Activated CD4-positive, CD25-positive, alpha-beta regulatory T cell treated with anti-CD3 and anti-CD28 coated beads, Interleukin-2, amount 50 U/mL, for 16 hours (primary cell): ENCODE data around the gene CXCR1.
"Not testable (repeated sequence)": the region's sequence is repeated elsewhere in the genome, so short reads cannot be mapped to it uniquely, and the experiment has no call there.

ENCODE experiments used
- DNase-seq: peaks from one replicate; pipeline ENCODE4 v3.0.0-alpha.2; 2020; ENCODE audit warnings: low read depth, low spot score

CXCR1 gene

DNA sequence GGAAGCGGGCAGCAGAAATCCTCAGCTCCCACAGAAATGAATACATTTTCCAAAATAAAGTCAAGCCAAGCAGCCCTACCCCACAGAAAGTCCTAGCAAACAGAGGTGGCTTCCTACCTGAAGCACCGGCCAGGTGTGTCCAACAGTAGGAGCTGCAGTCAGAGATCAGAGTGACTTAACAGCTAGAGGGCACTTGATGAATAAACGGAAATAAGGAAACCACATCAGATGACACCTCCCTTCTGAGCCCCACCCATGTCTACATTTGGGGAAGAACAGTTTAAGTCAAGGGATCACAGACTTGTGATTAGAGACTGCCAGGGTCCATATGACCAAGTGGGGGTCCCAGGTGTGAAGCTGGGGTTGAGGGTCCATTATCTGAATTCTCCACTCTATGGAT, at the start of gene CXCR1:
TSS of gene CXCR1 (minus strand) at position 172 of the 400 bp plus-strand sequence. CDS start 1,751 bp downstream, outside the sequence.
- DNase-seq: peak; percentile 15

DNA sequence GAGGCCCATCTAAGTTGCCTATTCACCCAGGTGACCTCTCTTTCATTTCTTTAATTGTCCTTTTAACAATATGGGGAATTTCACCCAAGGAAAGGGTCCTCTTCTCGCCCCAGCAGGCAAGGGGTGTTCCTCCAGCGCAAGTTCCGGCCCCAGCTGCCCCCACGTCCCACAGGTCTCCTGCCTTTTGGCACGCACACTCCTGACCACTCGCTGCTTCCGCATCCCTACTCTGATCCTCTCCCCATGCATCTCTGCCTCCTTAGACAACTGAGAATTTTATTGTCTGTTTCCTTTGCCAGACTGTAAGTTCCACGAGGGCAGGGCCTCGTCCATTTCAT, 49.5 kb upstream of the CXCR1 start:
- DNase-seq: no peak

DNA sequence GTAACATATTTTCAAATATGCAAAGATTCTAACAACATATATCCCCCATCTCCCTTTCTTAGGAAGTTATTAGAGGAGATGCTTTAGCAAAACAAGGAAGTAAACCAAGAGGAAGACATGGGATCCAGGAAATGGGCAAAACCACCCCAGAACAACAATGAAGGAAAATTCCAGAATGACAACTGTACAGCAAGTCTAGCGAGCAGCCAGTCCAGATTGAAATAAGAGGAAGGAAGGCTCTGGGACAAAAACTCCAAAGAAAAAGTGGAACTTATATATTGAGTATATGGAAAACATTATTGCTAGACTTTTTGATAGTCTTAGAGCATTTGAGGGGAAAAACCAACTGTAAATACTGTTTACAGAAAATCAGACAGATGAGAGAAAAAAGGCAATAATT, 47.4 kb upstream of the CXCR1 start:
- no peak for DNase-seq

DNA sequence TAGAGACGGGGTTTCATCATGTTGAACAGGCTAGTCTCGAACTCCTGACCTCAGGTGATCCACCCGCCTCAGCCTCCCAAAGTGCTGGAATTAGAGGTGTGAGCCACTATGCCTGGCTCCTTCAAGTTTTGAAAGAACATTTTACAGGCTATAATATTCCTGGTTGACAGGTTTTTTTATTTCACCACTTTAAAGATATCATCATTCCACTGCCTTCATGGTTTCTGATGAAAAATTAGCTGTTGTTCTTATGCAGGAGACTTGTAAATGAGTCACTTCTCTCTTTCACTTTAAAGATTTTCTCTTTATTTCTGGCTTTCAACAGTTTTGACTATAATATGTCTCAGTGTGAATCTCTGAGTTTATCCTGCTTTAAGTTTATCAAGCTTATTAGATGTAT, 42.3 kb upstream of the CXCR1 start:
- DNase-seq: no peak

DNA sequence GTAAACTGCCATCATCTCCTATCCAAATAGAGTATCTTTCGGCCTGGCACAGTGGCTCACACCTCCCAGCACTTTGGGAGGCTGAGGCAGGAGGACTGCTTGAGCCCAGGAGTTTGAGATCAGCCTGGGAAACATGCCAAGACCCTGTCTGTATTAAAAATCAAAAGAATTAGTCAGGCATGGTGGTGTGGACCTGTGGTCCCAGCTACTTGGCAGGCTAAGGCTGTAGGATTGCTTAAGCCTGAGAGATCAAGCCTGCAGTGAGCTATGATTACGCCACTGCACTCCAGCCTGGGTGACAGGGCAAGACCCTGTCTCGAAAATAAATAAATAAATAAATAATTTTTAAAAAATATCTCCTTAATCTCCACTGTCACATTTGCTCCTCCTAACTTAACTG, 35.5 kb upstream of the CXCR1 start:
- no peak for DNase-seq

DNA sequence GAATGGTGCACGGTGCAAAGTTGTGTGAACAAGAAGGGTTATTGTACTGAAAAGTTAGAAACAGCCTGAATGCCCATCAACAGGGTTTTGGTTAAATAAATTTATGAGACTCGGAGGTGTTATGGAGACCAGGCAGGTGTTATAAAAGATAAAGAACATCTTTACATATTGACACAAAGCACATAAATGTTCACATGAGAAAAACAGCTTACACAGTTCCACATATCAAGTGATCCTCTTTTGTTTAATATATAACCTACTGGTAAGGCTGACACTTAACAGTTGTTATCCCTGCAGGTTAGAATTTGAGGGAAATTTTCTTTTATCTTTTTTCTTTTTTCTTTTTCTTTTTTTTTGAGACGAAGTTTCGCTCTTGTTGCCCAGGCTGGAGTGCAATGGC, 30.2 kb upstream of the CXCR1 start:
- no peak for DNase-seq

DNA sequence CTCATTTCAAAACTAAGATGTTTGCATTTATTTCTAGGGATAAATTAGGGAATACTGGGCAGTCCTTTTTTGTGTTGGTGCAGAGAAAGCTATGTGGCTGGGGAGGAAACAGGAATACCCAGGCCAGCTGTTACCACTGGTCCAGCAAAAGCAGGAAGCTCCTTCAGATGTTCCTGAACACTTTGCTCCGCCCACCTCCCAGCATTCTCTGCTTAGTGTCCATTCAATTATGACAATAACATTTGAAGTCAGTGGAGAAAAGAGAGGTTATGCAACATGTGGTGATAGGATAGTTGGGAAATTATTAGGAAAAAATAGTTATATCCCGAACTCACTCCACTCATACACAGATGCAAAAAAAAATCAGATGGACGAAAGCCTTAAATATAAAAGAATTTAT, 28.1 kb upstream of the CXCR1 start:
- no peak for DNase-seq

DNA sequence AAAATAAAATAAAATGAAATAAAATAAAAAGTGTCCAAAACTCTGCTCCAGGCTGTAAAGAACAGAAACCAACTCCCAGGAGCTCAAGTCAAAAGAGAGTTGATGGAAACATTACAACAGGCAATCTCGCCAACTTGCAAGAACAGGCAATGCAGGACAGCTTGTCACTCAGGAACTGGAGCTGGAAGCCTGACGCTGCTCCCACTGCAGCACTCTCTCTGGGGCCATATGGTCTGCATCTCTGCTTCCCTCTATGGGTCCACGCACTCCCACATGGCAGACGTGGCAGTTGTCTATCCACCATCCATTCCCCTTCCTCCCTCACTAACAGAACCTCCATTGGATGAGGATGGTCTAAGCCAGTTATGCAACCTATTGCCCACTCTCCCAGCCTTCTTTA, 26.9 kb upstream of the CXCR1 start:
- no peak for DNase-seq

DNA sequence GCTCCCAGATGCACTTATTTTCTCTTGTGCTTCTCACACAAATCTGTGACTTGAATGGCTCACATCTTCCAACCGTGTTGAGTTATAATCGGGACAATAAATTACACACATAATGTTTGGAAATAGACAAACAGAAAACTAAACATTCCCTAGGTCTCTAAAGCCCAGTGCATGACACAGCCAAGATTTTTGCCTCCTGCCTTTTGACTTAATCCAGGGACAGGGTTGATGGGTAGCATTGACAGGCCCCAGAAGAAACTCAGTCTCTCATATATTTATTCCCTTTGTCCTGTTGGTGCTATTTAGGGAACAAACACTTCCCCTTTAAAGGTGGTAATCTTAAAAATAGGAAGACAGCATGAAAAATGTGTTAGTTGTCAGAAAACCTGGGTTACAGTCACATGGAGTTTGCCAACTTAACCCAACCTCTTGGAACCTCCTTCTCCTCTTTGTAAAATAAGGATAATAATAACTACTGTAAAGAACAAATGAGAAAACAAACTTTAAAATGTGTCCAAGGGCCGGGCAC, 26.2 kb upstream of the CXCR1 start:
- no peak for DNase-seq

DNA sequence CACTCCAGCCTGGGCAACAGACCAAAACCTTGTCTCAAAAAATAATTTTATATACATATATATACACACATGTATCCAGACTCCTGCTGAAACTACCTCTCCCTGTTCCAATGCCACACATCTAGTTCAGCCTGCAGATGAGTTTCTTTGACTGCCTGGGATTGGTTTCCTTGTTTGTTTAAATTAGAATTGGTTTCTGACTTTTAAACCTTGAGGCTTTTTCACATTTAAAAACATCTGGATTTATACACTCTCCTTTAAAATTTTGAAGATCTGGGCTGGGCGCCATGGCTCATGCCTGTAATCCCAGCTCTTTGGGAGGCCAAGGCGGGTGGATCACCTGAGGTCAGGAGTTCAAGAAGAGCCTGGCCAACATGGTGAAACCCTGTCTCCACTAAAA, 21.8 kb upstream of the CXCR1 start:
- no peak for DNase-seq

DNA sequence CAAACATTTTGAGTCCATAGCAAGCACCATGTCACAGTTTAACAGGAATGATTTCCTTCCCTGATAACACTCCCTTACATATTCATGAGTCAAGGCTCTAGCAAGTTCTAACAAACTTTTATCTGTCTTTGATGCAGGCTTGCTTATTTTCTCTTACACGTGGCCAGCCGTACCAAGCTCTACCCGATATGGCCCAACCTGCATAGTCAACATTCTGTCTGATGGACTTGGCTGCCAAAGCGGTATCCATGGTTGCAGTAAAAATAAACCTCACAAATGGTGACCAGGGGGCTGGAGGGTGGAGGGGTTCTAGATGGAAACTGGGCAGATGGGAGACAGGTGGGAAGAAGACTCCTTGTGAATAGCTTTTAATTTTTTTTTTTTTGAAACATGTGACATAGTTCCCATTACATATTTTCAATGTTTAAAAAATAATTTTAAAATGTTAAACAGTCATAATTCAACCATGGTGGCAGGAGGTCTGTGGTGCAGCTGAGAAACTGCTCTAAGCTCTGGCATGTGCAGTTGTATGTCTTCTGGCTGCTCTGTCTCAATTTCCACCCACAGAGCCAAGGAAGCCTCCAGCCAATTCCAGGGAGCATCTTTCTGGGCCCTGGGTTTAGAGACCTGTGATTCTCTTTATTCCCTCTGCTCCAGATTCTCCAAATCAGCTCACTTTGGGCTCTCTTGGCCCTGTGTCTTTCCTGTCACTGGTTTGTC, 20.7 kb upstream of the CXCR1 start:
- DNase-seq: no peak

DNA sequence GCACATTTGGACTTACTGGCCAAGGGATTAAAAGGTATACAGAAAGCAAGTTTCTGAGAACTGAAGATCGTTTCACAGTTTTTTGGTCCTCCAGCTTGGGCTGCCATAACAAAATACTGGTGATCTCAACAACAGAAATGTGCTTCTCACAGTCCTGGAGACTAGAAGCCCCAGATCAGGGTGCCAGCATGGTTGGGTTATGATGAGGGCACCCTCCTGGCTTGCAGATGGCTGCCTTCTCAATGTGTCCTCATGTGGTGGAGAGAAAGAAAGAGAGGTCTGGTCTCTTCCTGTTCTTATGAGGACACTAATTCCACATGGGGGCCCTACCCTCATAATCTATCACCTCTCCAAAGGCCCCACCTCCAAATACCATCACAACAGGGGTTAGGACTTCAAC, 20.1 kb upstream of the CXCR1 start:
- DNase-seq: no peak

DNA sequence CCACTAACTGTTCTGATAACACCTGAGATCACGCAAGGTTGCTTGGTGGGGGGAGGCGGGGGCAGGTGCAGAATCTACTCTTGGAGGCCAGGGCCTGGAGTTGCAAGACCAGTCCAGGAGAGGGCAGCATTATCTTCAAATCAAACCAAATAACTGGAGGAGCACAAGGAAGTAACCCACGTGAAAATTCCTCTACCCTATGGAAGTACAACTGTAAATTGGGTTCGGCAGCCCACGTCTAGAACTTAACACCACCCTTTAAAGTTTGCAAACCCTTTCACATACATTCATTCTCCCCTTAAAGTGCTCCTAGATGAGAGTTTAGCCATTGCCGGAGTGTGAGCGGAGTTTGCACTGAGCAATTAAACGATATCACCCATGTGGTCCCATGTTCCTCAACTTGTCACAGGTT, 19.6 kb upstream of the CXCR1 start:
- DNase-seq: peak; percentile 37

DNA sequence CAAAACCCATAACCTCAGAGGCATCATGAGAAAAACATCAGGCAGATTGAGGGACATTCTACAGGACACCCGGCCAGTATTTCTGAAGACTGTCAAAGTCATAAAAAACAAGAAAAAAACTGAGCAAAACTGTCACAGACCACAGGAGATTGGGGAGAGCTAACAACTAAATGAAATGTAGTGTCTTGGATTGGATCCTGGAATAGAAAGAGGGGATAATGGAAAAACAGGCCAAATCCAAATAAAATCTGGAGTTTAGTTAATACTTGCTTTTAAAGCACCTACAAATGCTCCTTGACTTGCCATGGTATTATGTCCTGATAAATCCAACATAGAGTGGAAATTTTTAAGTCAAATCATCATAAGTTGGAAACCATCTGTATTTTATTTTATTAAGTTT, 17.6 kb upstream of the CXCR1 start:
- no peak for DNase-seq

DNA sequence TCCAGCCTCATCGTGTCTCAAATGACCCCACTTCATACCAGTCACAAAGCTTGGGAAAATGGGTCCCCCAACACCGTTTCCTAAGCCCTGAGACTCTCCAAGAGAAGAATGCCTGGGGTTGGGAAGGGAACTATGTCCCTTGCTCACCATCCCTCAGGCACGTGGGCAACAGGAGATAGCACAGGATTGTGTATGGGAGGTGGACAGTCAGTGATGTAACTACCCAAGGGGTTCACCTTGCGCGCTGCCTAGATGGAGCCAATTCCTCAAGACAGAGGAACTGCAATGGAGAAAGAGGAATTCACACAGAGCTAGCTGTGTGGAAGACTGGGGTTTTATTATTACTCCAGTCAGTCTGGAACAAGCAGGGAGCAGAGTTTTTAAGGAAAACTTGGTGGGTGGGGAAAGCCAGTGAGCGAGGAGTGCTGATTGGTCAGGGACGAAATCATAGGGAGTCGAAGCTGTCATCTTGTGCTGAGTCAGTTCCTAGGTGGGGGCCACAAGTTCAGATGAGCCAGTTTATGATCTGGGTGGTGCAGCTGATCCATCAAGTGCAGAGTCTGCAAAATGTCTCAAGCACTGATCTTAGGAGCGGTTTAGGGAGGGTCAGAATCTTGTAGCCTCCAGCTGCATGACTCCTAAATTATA, 13.8 kb upstream of the CXCR1 start:
- DNase-seq: no peak

DNA sequence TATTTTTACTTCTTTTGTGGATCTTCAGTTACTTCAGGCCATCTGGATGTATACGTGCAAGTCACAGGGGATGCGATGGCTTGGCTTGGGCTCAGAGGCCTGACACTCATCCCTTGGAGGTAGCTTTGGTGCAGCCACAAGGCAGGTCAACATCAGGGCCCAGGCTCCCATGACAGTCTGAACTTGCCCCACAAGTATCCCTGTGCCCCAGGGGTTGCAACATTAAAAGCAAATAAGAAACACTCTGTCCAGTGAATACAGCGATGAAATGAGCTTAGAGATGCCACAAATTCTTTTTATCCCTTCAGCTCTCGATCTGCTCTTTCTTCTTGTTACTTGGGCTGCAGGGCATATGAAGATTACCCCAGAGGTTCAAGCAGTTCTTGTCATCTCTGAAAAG, 13.0 kb upstream of the CXCR1 start:
- no peak for DNase-seq

DNA sequence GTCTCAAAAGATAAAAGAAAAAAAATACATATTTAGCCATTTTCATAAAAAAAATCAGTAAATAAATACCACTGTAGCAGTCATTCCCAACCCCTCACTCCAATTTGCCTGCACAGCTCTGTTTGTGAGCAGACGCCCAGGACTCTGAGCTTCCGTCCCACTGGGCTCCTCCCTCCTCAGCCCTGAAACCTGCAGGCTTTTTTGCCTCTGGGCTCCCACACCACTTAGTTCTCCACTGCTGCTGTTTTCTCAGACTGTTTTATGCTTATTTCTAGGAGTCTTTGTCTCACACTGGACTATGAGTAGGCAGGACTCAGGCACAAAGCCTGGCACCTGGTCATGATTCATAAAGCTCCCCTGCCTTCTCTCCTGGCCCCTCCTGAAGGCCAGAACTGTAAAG, 6.1 kb upstream of the CXCR1 start:
- no peak for DNase-seq

DNA sequence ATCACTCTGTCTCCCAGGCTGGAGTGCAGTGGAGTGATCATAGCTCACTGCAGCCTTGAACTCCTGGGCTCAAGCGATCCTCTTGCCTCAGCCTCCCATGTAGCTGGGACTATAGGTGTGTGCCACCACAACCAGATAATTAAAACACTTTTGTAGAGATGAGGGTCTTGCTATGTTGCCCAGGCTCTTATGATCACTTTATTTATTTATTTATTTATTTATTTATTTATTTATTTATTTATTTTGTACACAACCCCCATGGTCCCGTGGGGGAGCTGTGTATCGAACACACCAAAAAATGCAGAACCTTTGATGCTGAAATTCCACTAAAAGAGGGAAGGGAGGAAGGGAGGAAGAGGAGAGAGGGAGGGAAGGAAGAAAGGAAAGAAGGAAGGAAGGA, 5.0 kb upstream of the CXCR1 start:
- not testable (repeated sequence) for DNase-seq

DNA sequence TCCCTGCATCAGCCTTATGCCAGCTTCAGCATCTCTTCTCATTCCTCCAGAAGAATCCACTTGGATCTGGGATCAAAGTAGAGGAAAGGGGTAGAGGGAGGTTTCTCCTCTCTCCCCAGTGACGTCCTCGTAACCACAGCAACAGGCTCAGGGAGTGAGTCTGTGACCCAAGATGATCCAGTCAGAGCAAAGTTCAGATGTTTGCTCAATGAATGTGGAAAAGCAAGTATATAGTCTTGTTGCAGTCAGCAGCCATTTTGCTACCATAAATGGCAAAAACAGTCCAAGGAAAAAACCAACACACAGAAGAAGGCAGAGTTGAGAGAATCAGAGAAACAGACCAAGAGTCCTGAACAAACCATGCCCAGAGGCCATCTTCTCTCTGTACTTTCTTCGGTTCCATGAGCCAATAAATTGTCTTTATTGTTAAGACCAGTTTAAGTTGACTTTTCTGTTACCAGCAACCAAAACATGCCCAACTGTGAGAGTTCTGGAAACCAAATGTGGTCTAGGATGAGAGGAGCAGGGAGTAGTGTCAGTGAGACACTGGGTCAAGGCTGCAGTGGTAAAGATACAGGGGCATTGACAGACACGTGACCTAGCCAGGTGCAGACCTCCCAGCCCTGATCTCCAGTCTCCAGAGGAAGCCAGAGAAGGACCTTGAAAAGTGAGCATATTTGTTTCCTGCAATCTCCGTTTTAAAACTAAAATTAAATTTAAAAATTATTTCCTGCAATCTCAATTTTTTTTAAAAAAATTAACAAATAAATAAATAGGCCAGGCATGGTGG, 3.2 kb upstream of the CXCR1 start:
- no peak for DNase-seq

DNA sequence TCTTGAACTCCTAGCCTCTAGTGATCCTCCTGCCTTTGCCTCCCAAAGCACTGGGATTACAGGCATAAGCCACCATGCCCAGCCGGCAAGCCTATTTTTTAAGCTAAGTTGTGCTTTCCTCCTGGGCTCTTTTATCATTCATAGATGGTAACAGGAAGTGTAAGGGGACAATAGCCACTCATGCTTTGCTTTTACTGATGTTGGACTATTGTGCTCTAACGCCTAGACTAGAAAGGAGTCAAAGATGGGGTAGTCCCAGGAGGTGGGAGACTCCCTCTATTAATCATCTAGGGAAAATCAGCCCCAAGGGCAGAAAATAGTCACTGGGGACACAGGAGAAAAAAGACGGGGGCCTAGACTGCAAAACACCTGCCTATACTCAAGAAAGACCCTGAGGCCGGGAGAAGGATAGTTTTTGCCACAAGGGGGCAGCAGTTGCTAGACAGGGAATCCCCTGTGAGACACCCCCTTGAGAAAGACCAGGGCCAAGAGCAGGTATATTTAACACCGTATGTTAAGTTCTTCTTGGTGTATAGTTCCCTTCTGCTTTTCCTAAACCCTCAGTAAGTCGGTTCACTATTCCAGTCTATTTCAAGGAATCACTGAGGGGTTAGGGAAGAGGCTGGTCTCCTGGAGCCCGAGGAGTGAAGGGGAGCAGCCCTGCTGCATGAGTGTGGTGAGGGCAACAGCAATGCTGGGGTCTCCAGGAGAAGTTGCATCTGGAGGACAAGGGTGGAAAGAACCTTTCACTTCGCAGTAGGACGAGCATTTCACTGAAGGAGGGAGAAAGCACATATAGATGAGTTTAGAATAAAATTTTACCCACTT, 2.1 kb upstream of the CXCR1 start:
- DNase-seq: peak; percentile 45

DNA sequence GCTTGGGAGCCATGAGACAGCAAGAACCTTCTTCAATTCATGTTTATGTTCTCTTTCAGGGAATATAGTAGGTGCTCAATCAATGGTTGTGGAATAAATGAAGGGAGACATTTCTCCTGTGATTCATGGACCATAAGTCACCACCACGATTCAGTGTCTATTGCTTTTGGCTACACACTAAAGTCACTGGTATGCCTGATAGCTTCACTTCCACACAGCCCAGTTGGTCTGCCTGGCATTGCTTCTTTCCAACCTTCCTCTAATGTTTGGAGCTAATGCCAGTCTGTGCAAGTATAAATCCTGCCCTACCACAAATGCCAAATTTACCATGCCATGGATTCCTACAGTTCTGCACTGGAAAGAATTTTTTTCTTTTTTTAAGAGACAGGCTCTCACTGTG, 1.3 kb upstream of the CXCR1 start:
- no peak for DNase-seq

DNA sequence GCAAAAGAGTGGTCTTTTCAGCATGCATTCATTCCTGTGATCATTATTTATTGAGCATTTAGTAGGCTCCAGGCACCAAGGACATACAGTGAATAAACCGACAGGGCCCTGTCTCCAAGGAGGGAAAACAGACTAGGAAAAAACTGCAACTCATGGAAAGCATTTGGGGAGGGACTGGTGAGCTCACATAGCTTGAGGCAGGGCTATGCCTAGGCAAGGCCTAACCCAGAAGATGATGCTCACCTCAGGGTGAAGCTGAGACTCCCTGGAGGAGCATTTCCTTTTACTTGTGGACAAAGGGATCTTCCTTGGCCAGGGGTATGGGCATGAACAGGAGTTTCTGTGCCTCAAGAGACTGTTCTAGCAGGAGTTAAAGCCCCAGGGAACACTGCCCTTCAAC, 3.9 kb downstream of the CXCR1 start:
- no peak for DNase-seq
